MG63 (cell line): ENCODE data around the gene TMEM119. TPM values are rescaled to one million over a fixed set of nuclear protein-coding genes. Genes with fewer than 3 reads are reported as not detected.
A peak's percentile ranks its signal among the peaks of the same experiment; 100 is the strongest.

Experiments
- DNase-seq: peaks from one replicate; pipeline ENCODE4 v3.0.0-alpha.2; 2020
- H3K27me3 ChIP-seq: fragments of 250-450 bp; sonication (Bioruptor Pico); 2 replicates; pipeline ENCODE4 v1.5.1; 2020; ENCODE audit warnings: mild to moderate bottlenecking, moderate library complexity
- H3K36me3 ChIP-seq: fragments of 250-450 bp; sonication (Bioruptor Pico); 2 replicates; pipeline ENCODE4 v1.5.1; 2020; ENCODE audit warnings: mild to moderate bottlenecking, moderate library complexity
- H3K4me3 ChIP-seq: fragments of 250-450 bp; sonication (Bioruptor Pico); 2 replicates; pipeline ENCODE4 v1.5.1; 2020; ENCODE audit warnings: mild to moderate bottlenecking, moderate library complexity
- H3K9me3 ChIP-seq: fragments of 250-450 bp; sonication (Bioruptor Pico); 2 replicates; pipeline ENCODE4 v1.5.1; 2020; ENCODE audit warnings: mild to moderate bottlenecking, moderate library complexity
- total RNA-seq: library from RNA; depleted of rRNA; stranded (reverse); fragments of >200 nt; shearing (Covaris generic); gene quantifications from 2 replicates; pipeline ENCODE4 v1.2.3, GENCODE V29; 2014; ENCODE audit warnings: low replicate concordance

Gene TMEM119
- total RNA-seq, 1 experiment from 2014 or later = 31.2 TPM

- no peaks in the 10 kb centered on the region for H3K9me3 ChIP-seq
- H3K36me3 ChIP-seq = no peaks in the 10 kb centered on the region
- H3K27me3 ChIP-seq = no peaks in the 10 kb centered on the region
- H3K4me3 ChIP-seq = no peak overlapping the region
- DNase-seq = no peak
Observed at GRCh38 chr12:108610336-108610815, 12.5 kb upstream of the TMEM119 start.

DNA sequence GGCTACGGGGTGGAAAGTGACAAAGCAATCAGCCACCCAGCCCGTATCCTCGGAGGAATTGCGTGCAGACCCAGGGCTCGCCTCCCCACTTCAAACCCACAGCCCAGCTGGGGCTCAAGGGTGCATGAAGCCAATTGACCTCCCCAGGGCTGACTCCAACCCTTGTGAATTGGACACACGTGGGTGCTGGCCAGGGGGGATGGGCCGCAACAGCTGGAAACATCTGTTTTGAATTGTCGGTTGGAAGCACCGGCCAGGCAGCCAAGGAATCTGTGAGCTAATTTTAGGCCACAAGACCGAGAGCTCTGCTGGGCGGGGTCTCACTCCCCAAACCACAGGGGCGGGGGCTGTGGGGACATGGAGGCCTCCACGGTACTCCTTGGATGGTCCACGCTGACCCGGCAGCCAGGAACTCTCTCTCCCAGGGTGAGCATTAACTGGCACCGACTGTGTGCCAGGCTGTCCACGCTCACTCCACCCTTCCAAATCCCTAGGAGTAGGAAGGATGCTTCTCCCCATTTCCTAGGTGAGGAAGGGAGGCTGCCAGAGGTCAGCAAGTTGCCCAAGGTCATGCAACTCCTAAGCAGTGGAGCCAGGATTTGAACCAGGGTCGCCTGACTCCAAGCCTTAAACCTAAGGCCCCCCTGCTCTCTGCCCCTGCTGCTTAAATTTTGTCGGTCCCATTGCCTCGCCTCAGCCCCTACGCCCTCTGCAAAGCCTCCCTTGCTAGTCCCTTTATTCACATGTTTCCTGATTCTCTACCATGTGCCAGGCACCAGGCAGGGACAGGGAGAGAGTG is 11.9 kb upstream of the TMEM119 start:
- peak; percentile 96 for DNase-seq
- no peaks in the 10 kb centered on the region for H3K9me3 ChIP-seq
- H3K4me3 ChIP-seq = no peak overlapping the region
- H3K36me3 ChIP-seq = no peaks in the 10 kb centered on the region
- no peaks in the 10 kb centered on the region for H3K27me3 ChIP-seq

GRCh38 chr12:108608616-108609015 is 10.7 kb upstream of the TMEM119 start:
- H3K36me3 ChIP-seq = no peaks in the 10 kb centered on the region
- no peak overlapping the region for H3K4me3 ChIP-seq
- no peaks in the 10 kb centered on the region for H3K9me3 ChIP-seq
- H3K27me3 ChIP-seq = no peaks in the 10 kb centered on the region
- no peak for DNase-seq

- no peaks in the 10 kb centered on the region for H3K36me3 ChIP-seq
- DNase-seq = no peak
- H3K9me3 ChIP-seq = no peaks in the 10 kb centered on the region
- no peaks in the 10 kb centered on the region for H3K27me3 ChIP-seq
- H3K4me3 ChIP-seq = no peak overlapping the region
Observed at GRCh38 chr12:108607981-108608600, 10.2 kb upstream of the TMEM119 start.

- DNase-seq = peak; percentile 41
- H3K9me3 ChIP-seq = no peaks in the 10 kb centered on the region
- no peaks in the 10 kb centered on the region for H3K27me3 ChIP-seq
- H3K36me3 ChIP-seq = no peaks in the 10 kb centered on the region
- no peak overlapping the region for H3K4me3 ChIP-seq
Observed at GRCh38 chr12:108606492-108606891, 8.6 kb upstream of the TMEM119 start.

- DNase-seq = no peak
- Histone ChIP-seq H3K9me3 (no peaks in the 10 kb centered on the region), H3K4me3 (no peak overlapping the region), H3K36me3 (no peaks in the 10 kb centered on the region), H3K27me3 (no peaks in the 10 kb centered on the region)
Observed at GRCh38 chr12:108605690-108606406, 8.0 kb upstream of the TMEM119 start.

- H3K4me3 ChIP-seq = no peak overlapping the region
- H3K36me3 ChIP-seq = no peaks in the 10 kb centered on the region
- no peaks in the 10 kb centered on the region for H3K9me3 ChIP-seq
- DNase-seq = peak; percentile 65
- H3K27me3 ChIP-seq = no peaks in the 10 kb centered on the region
Observed at GRCh38 chr12:108605000-108605689, 7.3 kb upstream of the TMEM119 start.

- no peaks in the 10 kb centered on the region for H3K36me3 ChIP-seq
- H3K9me3 ChIP-seq = no peaks in the 10 kb centered on the region
- DNase-seq = no peak
- no peaks in the 10 kb centered on the region for H3K27me3 ChIP-seq
- H3K4me3 ChIP-seq = no peak overlapping the region
Observed at GRCh38 chr12:108604208-108604941, 6.5 kb upstream of the TMEM119 start.

GRCh38 chr12:108603743-108604142 is 5.9 kb upstream of the TMEM119 start:
- Histone ChIP-seq H3K9me3 (no peaks in the 10 kb centered on the region), H3K27me3 (no peaks in the 10 kb centered on the region), H3K4me3 (no peak overlapping the region), H3K36me3 (no peaks in the 10 kb centered on the region)
- no peak for DNase-seq

DNA sequence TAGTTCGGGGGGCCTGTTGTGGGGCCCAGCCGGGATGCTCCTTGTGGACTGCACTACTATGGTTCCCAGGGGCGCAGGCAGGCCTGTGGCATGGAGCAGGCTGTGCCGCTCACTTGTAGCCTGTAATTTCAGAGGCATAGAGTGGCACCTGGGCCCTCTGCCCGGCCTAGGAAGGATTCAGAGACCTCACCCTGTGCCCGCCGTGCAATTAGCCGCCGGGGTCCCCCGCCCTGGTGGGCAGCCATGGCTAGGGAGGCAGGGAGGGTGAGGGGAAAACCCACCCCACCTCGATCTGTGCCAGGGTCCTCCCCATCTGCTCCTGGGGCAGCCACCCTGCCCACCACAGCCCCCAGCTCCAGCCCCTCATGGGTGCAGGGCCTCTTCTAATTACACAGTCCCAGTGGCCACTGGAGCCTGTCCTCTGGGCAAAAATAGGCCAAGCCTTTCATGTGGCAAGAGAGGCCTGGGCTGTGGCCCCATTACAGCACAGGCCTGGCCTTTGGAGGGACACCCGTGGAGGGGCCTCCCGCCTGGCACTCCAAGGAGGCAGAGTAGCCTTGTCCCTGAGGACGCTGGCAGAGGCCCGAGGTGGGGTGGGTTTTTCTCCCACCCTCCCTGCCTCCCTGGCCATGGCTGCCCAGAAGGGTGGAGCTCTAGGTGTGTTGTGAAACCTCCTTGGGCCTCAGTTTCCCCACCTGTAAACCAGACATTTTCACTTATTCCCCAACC is 5.3 kb upstream of the TMEM119 start:
- Histone ChIP-seq H3K36me3 (no peaks in the 10 kb centered on the region), H3K9me3 (no peaks in the 10 kb centered on the region), H3K27me3 (no peaks in the 10 kb centered on the region), H3K4me3 (no peak overlapping the region)
- no peak for DNase-seq

- no peak overlapping the region for H3K4me3 ChIP-seq
- no peaks in the 10 kb centered on the region for H3K9me3 ChIP-seq
- DNase-seq = no peak
- no peaks in the 10 kb centered on the region for H3K27me3 ChIP-seq
- H3K36me3 ChIP-seq = no peaks in the 10 kb centered on the region
Observed at GRCh38 chr12:108602209-108602705, 4.4 kb upstream of the TMEM119 start.

DNA sequence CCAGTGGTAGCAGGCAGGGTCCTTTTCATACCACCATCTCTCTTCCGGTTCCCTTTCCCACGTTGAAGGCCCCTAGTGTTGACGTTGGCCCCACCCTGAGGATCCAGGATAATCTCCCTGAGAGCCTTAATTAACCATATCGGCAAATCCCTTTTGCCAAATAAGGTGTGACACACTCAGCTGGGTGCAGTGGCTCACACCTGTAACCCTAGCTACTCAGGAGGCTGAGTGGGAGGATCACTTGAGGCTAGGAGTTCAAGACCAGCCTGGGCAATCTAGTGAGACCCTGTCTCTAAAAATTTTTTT is 2.8 kb upstream of the TMEM119 start:
- DNase-seq = no peak
- Histone ChIP-seq H3K27me3 (no peaks in the 10 kb centered on the region), H3K9me3 (no peaks in the 10 kb centered on the region), H3K36me3 (peaks cover 10% of the 10 kb centered on the region), H3K4me3 (no peak overlapping the region)

DNA sequence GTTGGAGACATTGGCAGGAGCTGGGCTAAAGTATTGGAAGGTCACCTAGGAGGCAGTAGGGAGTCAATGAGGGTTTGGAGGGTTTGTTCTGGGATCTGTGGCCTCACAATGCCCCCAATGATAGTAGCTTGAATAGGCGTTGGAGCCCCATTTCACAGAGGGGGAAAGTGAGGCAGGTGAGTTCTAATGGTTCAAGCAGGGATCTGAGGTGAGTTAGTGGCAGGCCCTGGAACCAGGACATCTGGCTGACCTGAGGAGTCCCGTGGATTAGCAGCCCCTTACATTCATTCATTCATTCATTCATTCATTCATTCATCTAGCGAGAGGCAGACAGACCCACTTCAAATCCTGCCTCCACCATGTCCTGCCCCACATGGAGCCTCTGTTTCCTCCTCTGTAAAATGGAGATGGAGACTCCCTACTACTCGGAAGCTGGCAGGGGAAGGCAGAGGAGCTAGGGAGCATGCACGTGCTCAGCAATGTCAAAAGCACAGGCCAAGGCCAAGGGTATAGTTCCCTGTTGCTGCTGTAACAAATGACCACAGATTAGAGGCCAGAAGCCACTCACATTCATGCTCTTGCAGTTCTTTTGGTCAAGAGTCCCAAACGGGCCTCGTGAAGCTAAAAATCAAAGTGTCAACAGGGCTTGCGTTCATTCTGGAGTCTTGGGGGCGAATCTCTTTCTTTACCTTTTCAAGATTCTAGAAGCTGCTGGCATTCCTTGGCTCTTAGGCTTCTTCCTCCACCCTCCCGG is 2.2 kb upstream of the TMEM119 start:
- H3K4me3 ChIP-seq = no peak overlapping the region
- no peak for DNase-seq
- H3K9me3 ChIP-seq = no peaks in the 10 kb centered on the region
- H3K27me3 ChIP-seq = no peaks in the 10 kb centered on the region
- peaks cover 14% of the 10 kb centered on the region for H3K36me3 ChIP-seq

DNA sequence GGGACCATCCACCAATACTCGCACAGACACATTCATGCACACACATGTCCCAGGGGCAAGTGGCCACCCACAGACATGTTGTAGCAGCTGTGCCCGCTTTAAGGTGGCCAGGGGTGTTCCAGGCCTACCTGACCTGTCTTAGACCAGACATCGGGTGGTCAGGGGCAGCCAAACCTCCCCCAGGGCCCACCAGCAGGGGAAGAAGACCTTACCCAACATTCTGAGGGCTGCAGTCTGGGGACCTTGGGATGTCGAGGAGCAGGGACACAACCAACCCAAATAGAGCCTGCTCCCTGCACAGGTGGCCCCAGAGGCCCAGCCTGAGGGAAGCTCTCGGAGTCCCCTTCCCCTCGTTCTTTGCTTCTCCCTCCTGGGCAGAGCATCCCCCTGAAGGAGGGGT is 1.7 kb upstream of the TMEM119 start:
- Histone ChIP-seq H3K36me3 (peaks cover 14% of the 10 kb centered on the region), H3K9me3 (no peaks in the 10 kb centered on the region), H3K4me3 (no peak overlapping the region), H3K27me3 (no peaks in the 10 kb centered on the region)
- no peak for DNase-seq

DNA sequence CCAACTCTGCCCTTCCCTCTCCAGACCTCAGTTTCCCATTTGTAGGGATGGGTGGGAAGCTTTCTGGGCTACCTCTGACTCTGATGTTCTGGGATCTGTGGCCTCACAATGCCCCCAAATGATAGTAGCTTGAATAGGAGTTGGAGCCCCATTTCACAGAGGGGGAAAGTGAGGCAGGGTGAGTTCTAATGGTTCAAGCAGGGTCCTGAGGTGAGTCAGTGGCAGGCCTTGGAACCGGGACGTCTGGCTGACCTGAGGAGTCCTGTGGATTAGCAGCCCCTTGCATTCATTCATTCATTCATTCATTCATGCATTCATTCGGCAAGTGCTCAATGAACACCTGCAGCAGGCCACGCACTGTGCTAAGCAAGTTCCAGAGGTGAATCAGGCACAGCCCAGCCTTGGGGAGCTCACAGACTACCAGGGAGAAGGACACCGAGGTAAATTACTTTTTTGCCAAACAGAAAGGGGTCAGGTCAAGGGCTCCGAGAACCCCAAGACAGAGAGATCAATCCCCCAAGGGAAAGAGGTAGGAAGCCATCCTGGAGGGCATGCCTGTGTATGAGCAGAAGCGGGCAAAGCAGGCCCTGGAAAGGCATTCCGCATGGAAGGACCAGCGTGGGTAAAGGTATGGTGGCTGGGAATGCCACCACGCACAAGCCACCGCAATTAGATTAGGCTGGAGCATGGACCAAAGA is 818 bp upstream of the TMEM119 start:
- no peak for DNase-seq
- Histone ChIP-seq H3K4me3 (peak overlapping the region; percentile 58), H3K27me3 (no peaks in the 10 kb centered on the region), H3K36me3 (peaks cover 16% of the 10 kb centered on the region), H3K9me3 (no peaks in the 10 kb centered on the region)
